Fibroblast of skin of scalp (primary cell): ENCODE results near the gene MN1.

Experiments
- DNase-seq: peaks from one replicate; pipeline ENCODE4 v3.0.0-alpha.2; 2013

The MN1 gene

GRCh38 chr22:27799015-27799826, 2.3 kb downstream of the MN1 start:
- DNase-seq, result peak; percentile 49

- no peak for DNase-seq
Observed at GRCh38 chr22:27798511-27799014, 3.0 kb downstream of the MN1 start.

GRCh38 chr22:27797520-27798391, 3.8 kb downstream of the MN1 start:
- no peak for DNase-seq

- no peak for DNase-seq
Observed at GRCh38 chr22:27796829-27797519, 4.6 kb downstream of the MN1 start.

- DNase-seq, result no peak
Observed at GRCh38 chr22:27795696-27796517, 5.6 kb downstream of the MN1 start.

GRCh38 chr22:27795053-27795452, 6.5 kb downstream of the MN1 start:
- no peak for DNase-seq

- no peak for DNase-seq
Observed at GRCh38 chr22:27794226-27794625, 7.3 kb downstream of the MN1 start.

- DNase-seq, result no peak
Observed at GRCh38 chr22:27793576-27793975, 8.0 kb downstream of the MN1 start.

GRCh38 chr22:27792452-27793161, 8.9 kb downstream of the MN1 start:
- peak; percentile 70 for DNase-seq

- DNase-seq, result no peak
Observed at GRCh38 chr22:27791859-27792241, 9.7 kb downstream of the MN1 start.

GRCh38 chr22:27791159-27791858, 10.2 kb downstream of the MN1 start:
- no peak for DNase-seq

GRCh38 chr22:27790376-27791158, 11.0 kb downstream of the MN1 start:
- peak; percentile 42 for DNase-seq

- no peak for DNase-seq
Observed at GRCh38 chr22:27788500-27789288, 12.9 kb downstream of the MN1 start.

- no peak for DNase-seq
Observed at GRCh38 chr22:27786965-27787364, 14.6 kb downstream of the MN1 start.

GRCh38 chr22:27786291-27786932, 15.1 kb downstream of the MN1 start:
- no peak for DNase-seq

- DNase-seq, result no peak
Observed at GRCh38 chr22:27785831-27786230, 15.7 kb downstream of the MN1 start.

- no peak for DNase-seq
Observed at GRCh38 chr22:27784120-27784475, 17.5 kb downstream of the MN1 start.

GRCh38 chr22:27783436-27784119, 18.0 kb downstream of the MN1 start:
- no peak for DNase-seq
